BLaER1 (cell line): ENCODE data around the gene CDH13.
A peak's percentile ranks its signal among the peaks of the same experiment; 100 is the strongest.

ENCODE experiments used
- H3K27ac ChIP-seq: shearing (Covaris generic); formaldehyde crosslinking; 2 replicates; pipeline ENCODE4 v1.8.1; 2022
- H3K27me3 ChIP-seq: shearing (Covaris generic); formaldehyde crosslinking; 2 replicates; pipeline ENCODE4 v1.8.1; 2022
- H3K36me3 ChIP-seq: shearing (Covaris generic); formaldehyde crosslinking; 2 replicates; pipeline ENCODE4 v1.8.1; 2022
- H3K4me1 ChIP-seq: shearing (Covaris generic); formaldehyde crosslinking; 2 replicates; pipeline ENCODE4 v1.8.1; 2022
- H3K4me2 ChIP-seq: shearing (Covaris generic); formaldehyde crosslinking; 2 replicates; pipeline ENCODE4 v1.8.1; 2022
- H3K4me3 ChIP-seq: shearing (Covaris generic); formaldehyde crosslinking; 2 replicates; pipeline ENCODE4 v1.8.1; 2022
- H3K9ac ChIP-seq: shearing (Covaris generic); formaldehyde crosslinking; 2 replicates; pipeline ENCODE4 v1.8.1; 2022
- H3K9me3 ChIP-seq: shearing (Covaris generic); formaldehyde crosslinking; 2 replicates; pipeline ENCODE4 v1.8.1; 2022
- H4K20me1 ChIP-seq: shearing (Covaris generic); formaldehyde crosslinking; 2 replicates; pipeline ENCODE4 v1.8.1; 2022
- Cebpa-rat ChIP-seq: shearing (Covaris generic); IDR thresholded peaks from 2 replicates; pipeline ENCODE4 v1.8.1; 2022

The CDH13 gene

GRCh38 chr16:83776944-83777343 is 1150.2 kb downstream of the CDH13 start:
- Histone ChIP-seq H3K4me1 (no peaks in the 10 kb centered on the region), H3K4me3 (no peak overlapping the region), H4K20me1 (no peaks in the 10 kb centered on the region), H3K36me3 (no peaks in the 10 kb centered on the region), H3K27me3 (no peaks in the 10 kb centered on the region), H3K27ac (no peak overlapping the region), H3K9me3 (no peaks in the 10 kb centered on the region), H3K4me2 (no peak overlapping the region), H3K9ac (no peak overlapping the region)
- TF ChIP-seq Cebpa-rat, result no peak

GRCh38 chr16:83779886-83780285 is 1153.1 kb downstream of the CDH13 start:
- H3K9me3 ChIP-seq, result no peaks in the 10 kb centered on the region
- no peaks in the 10 kb centered on the region for H3K4me1 ChIP-seq
- no peak overlapping the region for H3K9ac ChIP-seq
- H3K36me3 ChIP-seq, result no peaks in the 10 kb centered on the region
- H4K20me1 ChIP-seq, result no peaks in the 10 kb centered on the region
- H3K27ac ChIP-seq, result no peak overlapping the region
- no peak overlapping the region for H3K4me2 ChIP-seq
- no peak for TF ChIP-seq Cebpa-rat
- H3K4me3 ChIP-seq, result no peak overlapping the region
- H3K27me3 ChIP-seq, result no peaks in the 10 kb centered on the region

- Histone ChIP-seq H3K27ac (no peak overlapping the region), H3K4me2 (no peak overlapping the region), H3K4me1 (no peaks in the 10 kb centered on the region), H3K36me3 (no peaks in the 10 kb centered on the region), H3K9me3 (no peaks in the 10 kb centered on the region), H3K4me3 (no peak overlapping the region), H4K20me1 (no peaks in the 10 kb centered on the region), H3K9ac (no peak overlapping the region), H3K27me3 (no peaks in the 10 kb centered on the region)
- TF ChIP-seq Cebpa-rat, result no peak
Observed at GRCh38 chr16:83785455-83785854, 1158.7 kb downstream of the CDH13 start.

- Histone ChIP-seq H3K9me3 (no peaks in the 10 kb centered on the region), H3K27me3 (no peaks in the 10 kb centered on the region), H3K27ac (no peak overlapping the region), H3K4me2 (no peak overlapping the region), H3K36me3 (no peaks in the 10 kb centered on the region), H3K9ac (no peak overlapping the region), H3K4me1 (no peaks in the 10 kb centered on the region), H4K20me1 (no peaks in the 10 kb centered on the region), H3K4me3 (no peak overlapping the region)
- no peak for TF ChIP-seq Cebpa-rat
Observed at GRCh38 chr16:83789642-83790401, 1163.1 kb downstream of the CDH13 start.

- Histone ChIP-seq H4K20me1 (no peaks in the 10 kb centered on the region), H3K27me3 (no peaks in the 10 kb centered on the region)
- 0 out of 2 replicates have a peak, but pooled peaks have one; percentile 14 for TF ChIP-seq Cebpa-rat
Observed at GRCh38 chr16:83791916-83792315, 1165.1 kb downstream of the CDH13 start.

GRCh38 chr16:83792391-83792790 is 1165.6 kb downstream of the CDH13 start:
- H3K4me1 ChIP-seq, result no peaks in the 10 kb centered on the region
- no peak overlapping the region for H3K4me2 ChIP-seq
- no peak for TF ChIP-seq Cebpa-rat
- H3K4me3 ChIP-seq, result no peak overlapping the region
- no peaks in the 10 kb centered on the region for H3K9me3 ChIP-seq
- no peak overlapping the region for H3K27ac ChIP-seq
- H3K36me3 ChIP-seq, result no peaks in the 10 kb centered on the region
- no peak overlapping the region for H3K9ac ChIP-seq
- no peaks in the 10 kb centered on the region for H3K27me3 ChIP-seq
- no peaks in the 10 kb centered on the region for H4K20me1 ChIP-seq

More at GRCh38 chr16:83791916-83792315, 1165.1 kb downstream of the CDH13 start:
- H3K4me2 ChIP-seq, result no peak overlapping the region
- no peaks in the 10 kb centered on the region for H3K9me3 ChIP-seq
- no peak overlapping the region for H3K9ac ChIP-seq
- no peak overlapping the region for H3K27ac ChIP-seq
- no peaks in the 10 kb centered on the region for H3K4me1 ChIP-seq
- H3K36me3 ChIP-seq, result no peaks in the 10 kb centered on the region
- H3K4me3 ChIP-seq, result no peak overlapping the region

GRCh38 chr16:83793179-83793578 is 1166.4 kb downstream of the CDH13 start:
- H3K27me3 ChIP-seq, result no peaks in the 10 kb centered on the region
- H4K20me1 ChIP-seq, result no peaks in the 10 kb centered on the region
- H3K4me1 ChIP-seq, result no peaks in the 10 kb centered on the region
- no peak overlapping the region for H3K4me2 ChIP-seq
- no peak overlapping the region for H3K9ac ChIP-seq
- H3K36me3 ChIP-seq, result no peaks in the 10 kb centered on the region
- no peaks in the 10 kb centered on the region for H3K9me3 ChIP-seq
- no peak for TF ChIP-seq Cebpa-rat
- H3K4me3 ChIP-seq, result no peak overlapping the region
- H3K27ac ChIP-seq, result no peak overlapping the region

- H4K20me1 ChIP-seq, result no peaks in the 10 kb centered on the region
- H3K9ac ChIP-seq, result no peak overlapping the region
- no peaks in the 10 kb centered on the region for H3K9me3 ChIP-seq
- no peak overlapping the region for H3K4me2 ChIP-seq
- no peak overlapping the region for H3K4me3 ChIP-seq
- H3K27me3 ChIP-seq, result no peaks in the 10 kb centered on the region
- no peak for TF ChIP-seq Cebpa-rat
- no peaks in the 10 kb centered on the region for H3K36me3 ChIP-seq
- H3K27ac ChIP-seq, result no peak overlapping the region
- no peaks in the 10 kb centered on the region for H3K4me1 ChIP-seq
Observed at GRCh38 chr16:83794860-83795554, 1168.2 kb downstream of the CDH13 start.

- H3K4me1 ChIP-seq, result no peaks in the 10 kb centered on the region
- no peaks in the 10 kb centered on the region for H3K9me3 ChIP-seq
- no peaks in the 10 kb centered on the region for H3K27me3 ChIP-seq
- no peak overlapping the region for H3K9ac ChIP-seq
- no peaks in the 10 kb centered on the region for H4K20me1 ChIP-seq
- no peak overlapping the region for H3K27ac ChIP-seq
- H3K36me3 ChIP-seq, result no peaks in the 10 kb centered on the region
- no peak overlapping the region for H3K4me2 ChIP-seq
- H3K4me3 ChIP-seq, result no peak overlapping the region
- no peak for TF ChIP-seq Cebpa-rat
Observed at GRCh38 chr16:83797013-83797412, 1170.2 kb downstream of the CDH13 start.

GRCh38 chr16:83799336-83799735 is 1172.6 kb downstream of the CDH13 start:
- no peaks in the 10 kb centered on the region for H3K9me3 ChIP-seq
- H3K9ac ChIP-seq, result no peak overlapping the region
- H4K20me1 ChIP-seq, result no peaks in the 10 kb centered on the region
- no peak for TF ChIP-seq Cebpa-rat
- H3K4me3 ChIP-seq, result no peak overlapping the region
- H3K27ac ChIP-seq, result no peak overlapping the region
- no peaks in the 10 kb centered on the region for H3K4me1 ChIP-seq
- no peaks in the 10 kb centered on the region for H3K27me3 ChIP-seq
- no peaks in the 10 kb centered on the region for H3K36me3 ChIP-seq
- H3K4me2 ChIP-seq, result no peak overlapping the region
